Activated CD8-positive, alpha-beta memory T cell treated with anti-CD3 and anti-CD28 coated beads, Interleukin-2, amount 50 U/mL, for 4 hours (primary cell): Measurements from ENCODE around the gene TFEB.

Experiments used
- DNase-seq: peaks from one replicate; pipeline ENCODE4 v3.0.0-alpha.2; 2020

Gene TFEB

DNA sequence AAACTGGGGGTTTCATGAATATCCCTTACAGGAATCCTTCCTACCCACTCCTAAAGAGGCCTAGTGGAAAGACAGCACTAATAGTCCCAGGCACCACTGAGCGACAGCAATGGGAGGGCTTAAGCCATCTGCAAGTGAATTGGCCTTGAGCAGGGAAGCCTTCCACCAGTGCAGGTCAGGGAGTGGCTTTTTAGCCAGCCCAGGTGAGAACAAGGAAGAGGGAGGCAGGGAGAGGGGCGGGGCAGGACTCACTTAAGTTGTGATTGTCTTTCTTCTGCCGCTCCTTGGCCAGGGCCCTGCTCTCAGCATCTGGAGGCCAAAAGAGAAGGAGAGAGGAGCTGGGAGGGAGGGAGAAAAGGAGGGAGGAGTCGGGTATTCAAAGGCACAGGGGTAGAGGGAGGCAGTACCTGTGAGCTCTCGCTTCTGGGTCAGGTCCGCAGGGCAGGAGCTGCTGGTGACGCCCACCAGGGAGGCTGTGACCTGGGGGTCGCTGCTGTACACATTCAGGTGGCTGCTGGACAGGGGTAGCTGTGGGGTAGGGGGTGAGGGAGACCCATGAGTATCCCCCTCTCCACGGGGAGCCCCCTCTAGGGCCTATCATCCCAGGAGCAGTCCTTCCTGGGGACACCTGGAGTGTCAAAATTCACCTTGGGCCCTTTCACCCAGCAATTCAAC lies 47.8 kb downstream of the TFEB start:
- DNase-seq, result no peak

GRCh38 chr6:41685641-41686380 lies 49.6 kb downstream of the TFEB start:
- DNase-seq, result no peak

- DNase-seq, result no peak
Observed at GRCh38 chr6:41684311-41685180, 50.9 kb downstream of the TFEB start.

DNA sequence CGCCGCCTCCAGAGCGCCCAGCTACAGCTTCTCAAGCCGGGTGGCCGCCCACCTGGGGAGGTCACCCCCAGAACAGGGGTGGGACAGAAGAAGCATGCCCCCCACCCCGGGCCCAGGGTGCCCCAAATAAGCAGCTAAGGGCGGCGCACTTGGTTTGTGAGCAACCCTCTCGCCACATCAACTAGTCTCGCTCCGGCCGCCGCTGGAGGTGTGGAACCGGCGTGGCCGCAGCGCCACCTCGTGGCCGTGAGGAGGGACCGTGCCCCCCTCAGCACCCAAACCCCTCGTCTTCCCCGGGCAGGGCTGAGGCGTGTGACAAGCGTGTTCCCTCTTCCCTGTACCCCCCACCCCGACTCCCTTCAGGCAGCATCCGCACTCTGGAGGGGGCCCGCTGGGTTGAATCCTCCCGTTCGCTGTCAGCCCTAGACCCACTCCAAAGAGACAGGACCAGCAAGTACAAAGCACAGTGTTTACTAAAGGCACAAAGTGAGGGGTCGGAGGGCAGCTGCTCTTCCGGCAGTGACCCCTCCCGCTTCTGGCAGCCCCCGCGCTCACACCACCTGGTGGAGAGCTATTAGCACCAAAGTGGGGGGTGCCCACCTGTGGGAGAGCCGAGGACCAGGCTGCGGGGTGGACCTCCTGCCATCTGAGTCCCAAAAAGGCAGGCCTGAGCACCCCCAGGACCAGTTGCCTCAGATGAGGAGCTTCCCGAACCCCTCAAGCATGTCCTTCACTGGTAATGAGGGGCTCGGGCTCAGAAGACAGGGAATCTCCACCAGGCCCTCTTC lies 51.7 kb downstream of the TFEB start:
- DNase-seq, result peak; percentile 83

DNA sequence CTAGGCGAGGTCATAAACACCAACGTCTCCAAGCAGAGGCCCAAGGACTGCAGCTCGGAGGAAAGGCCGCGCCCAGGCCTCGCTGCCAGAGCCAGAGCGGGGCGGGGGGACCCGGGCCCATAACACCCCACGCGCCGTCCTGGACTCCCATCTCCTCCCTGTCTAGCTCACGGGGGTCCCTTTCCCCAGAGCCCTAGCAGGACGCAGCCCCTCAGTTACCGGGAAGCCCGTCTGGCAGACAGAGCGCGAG lies 52.2 kb downstream of the TFEB start:
- DNase-seq, result no peak

DNA sequence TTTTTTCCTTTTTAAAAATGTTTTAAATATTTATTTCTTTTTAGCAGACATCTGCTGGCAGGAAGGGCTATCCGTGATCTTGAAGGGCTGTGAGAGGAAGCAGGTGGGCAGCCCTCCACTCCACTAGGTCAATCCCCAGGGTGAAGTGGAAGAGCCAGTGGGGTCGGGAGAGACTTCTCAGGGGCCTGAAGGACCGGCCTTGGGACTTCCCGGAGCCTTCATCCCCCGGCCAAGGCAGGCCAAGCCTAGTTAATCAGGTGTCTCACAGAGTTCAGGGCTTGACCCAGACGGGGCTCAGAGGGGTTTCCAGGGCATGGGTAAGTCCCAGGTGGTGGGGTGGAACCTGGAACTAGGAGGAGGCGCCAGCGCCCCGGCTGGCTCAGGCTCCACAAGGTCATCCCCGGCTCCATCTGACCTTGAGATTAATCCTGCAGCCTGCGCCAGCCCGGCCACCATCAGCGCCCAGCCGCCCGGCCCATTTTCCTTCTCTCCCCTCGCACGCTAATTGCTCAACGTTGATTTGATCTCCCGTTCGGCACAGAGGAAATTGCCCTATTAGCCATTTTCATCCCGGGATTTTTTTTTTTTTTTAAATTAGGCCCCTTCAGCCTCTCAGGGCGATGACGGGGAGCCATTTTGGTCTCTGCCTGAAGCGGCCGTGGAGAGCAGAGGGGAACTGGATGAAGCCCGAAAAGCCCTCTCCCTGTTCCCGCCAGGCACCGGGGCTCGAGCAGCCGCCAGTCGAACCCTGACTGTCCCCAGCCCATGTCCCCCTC lies 52.7 kb downstream of the TFEB start:
- DNase-seq, result no peak

GRCh38 chr6:41682056-41682477 lies 53.3 kb downstream of the TFEB start:
- DNase-seq, result peak; percentile 73

GRCh38 chr6:41680182-41680965 lies 55.0 kb downstream of the TFEB start:
- no peak for DNase-seq

DNA sequence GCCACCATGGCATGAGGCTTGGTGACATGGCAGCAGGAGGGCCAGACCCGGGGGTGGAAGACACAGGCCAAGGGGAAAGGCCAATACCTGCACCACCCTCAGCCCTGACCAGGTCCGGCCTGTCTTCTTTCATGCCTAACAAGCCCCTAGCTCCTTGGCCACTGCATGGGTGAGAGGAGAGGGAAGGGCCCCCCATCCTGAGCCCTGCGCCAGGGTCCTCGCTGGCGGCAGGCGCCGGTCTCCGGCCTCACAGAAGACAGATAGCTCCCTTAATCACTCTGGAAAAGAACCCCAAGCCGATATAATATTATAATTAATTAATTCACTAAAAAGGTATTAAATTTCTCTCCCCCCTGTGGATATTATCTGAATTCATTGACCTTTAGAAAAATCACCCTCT lies 55.7 kb downstream of the TFEB start:
- DNase-seq, result no peak

DNA sequence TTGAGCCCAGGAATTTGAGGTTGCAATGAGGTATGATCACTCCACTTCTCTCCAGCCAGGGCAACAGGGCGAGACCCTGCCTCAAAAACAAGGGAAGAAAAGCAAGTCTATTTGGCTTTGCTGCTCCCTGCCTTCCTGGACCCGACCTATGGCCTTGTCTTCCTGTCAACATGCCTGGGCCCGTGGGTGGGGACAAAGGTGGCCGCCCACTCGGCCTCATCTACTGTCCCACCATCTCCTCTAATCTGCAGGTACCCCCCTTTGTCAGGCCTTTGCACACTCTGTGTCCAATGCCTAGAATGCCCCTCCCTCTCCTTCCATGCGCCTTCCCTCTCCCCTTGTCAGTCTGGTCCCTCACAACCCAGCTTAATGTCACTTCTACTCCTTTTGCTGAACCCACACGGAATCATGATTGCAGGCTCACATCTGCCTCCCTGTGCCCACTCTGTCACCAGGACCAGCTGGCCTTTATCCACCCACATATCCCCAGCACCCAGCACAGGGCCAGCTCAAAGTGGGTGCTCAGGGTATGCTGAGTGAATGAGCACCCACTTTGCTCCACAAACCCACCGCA lies 56.8 kb downstream of the TFEB start:
- DNase-seq, result no peak

GRCh38 chr6:41677124-41677921 lies 58.1 kb downstream of the TFEB start:
- no peak for DNase-seq

DNA sequence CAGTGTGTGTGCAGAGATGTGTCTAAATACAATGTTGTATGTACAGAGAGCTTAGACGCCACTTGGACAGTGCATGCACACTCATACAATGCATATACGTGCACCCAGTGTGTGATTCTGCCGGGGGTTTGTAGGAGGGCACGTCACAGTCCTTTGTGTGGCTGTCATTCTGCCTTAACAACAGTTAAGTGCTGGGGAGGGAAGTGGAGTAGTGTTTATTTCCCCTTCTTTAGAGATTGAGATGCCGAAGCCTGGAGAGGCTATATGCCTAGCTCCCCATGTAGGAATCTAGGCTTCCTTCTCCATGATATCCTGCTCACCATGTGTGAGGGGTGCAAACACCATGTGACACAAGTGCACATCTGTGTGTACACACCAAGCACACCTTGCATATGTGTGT lies 59.0 kb downstream of the TFEB start:
- no peak for DNase-seq

- no peak for DNase-seq
Observed at GRCh38 chr6:41675992-41676391, 59.4 kb downstream of the TFEB start.

- no peak for DNase-seq
Observed at GRCh38 chr6:41675176-41675775, 60.1 kb downstream of the TFEB start.

GRCh38 chr6:41674231-41675000 lies 61.0 kb downstream of the TFEB start:
- DNase-seq, result no peak

DNA sequence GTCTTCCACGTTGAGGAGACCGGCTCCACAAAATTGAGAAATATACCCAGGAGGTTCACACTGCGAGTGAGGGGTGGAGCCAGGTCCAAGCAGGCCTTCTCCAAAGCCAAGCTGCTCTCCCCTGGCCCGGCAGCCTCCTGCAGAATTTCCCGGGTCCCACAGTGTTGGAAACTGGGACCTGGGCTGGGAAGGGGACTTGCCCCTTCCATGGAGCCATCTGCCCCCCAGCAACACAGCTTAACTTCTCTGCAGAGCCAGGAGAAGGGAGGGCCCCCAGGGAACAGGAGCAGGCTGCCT lies 61.8 kb downstream of the TFEB start:
- no peak for DNase-seq

GRCh38 chr6:41672816-41673703 lies 62.3 kb downstream of the TFEB start:
- no peak for DNase-seq

- no peak for DNase-seq
Observed at GRCh38 chr6:41672016-41672415, 63.4 kb downstream of the TFEB start.
